Left colon (tissue), 2 donors: ENCODE results near the gene MCC. TPM values are rescaled to one million over a fixed set of nuclear protein-coding genes. Genes with fewer than 3 reads are reported as not detected.

Experiments
- ATAC-seq: fragments of 200-7000 bp; cut with Tn5 transposase; one replicate; pipeline ENCODE4 v1.9.1; 2020; ENCODE audit warnings: mild to moderate bottlenecking, moderate library complexity
- DNase-seq, 2 donors: peaks; one replicate each; pipeline ENCODE4 v3.0.0-alpha.2; 2020
- intact Hi-C, 2 donors: fragments of 100-400 bp; cut with DNase I in 1 of 2; cut with micrococcal nuclease in 1 of 2; formaldehyde crosslinking; loops; one replicate each; pipeline versions ENCODE4 v1.11.2 to v1.14.0; 2022; cut with DNase I, micrococcal nuclease
- total RNA-seq, 2 donors: library from RNA; stranded (reverse); fragmentation: NEBNext Ultra II Directional; extraction: Animal tissue kit (Norgen Biotek cat#: 25700); gene quantifications; one replicate each; pipeline ENCODE4 v1.2.1, GENCODE V29; 2021
- donor health status: DM: no; HTN: no; CAD: no.
- donor health status: DM: yes; HTN: yes; CAD: no.

The MCC gene
- total RNA-seq, 2 donors from 2014 or later = 1.9 to 4.3 TPM

DNA sequence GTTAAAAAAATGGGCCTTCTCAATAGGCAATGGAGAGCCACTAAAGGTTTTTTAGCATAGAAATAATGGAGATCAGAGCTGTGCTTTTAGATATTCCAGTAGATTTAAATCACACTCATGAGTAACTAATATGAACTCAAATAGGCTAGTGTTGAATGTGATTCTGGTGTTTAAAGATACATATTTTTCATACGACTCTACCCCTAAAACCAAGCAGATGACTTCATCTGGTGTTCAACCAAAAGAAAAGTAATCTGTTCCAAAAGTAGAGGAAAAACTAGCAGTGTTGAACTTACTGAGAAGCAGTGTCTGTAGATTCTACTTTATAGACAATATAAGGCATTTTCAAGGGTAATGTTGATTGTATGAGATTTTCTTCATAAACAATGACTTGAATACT lies 191.6 kb downstream of the MCC start:
- no peak for DNase-seq
- no peak for ATAC-seq
- intact Hi-C loops = no loop called here

DNA sequence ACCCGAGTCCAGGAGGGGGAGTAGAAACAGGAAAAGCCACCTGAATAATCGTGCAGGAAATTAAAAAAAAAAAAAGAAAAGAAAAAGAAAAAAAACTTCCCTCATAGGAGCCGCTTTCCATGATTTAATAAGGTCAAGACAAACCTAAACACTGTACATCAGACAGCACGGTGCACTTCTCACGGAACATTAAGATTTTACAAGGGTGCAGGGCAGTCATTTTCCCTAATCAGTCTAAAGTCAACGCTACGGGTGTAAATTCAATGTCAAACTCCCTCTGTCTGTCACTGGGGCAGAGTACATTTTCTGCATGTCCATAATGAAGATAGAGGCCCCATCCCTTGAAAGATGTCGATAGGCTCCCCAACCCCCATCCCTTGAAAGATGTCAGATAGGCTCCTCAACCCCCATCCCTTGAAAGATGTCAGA lies 193.1 kb downstream of the MCC start:
- ATAC-seq (peak; percentile 15), DNase-seq (no peak)
- intact Hi-C loops = no loop called here

DNA sequence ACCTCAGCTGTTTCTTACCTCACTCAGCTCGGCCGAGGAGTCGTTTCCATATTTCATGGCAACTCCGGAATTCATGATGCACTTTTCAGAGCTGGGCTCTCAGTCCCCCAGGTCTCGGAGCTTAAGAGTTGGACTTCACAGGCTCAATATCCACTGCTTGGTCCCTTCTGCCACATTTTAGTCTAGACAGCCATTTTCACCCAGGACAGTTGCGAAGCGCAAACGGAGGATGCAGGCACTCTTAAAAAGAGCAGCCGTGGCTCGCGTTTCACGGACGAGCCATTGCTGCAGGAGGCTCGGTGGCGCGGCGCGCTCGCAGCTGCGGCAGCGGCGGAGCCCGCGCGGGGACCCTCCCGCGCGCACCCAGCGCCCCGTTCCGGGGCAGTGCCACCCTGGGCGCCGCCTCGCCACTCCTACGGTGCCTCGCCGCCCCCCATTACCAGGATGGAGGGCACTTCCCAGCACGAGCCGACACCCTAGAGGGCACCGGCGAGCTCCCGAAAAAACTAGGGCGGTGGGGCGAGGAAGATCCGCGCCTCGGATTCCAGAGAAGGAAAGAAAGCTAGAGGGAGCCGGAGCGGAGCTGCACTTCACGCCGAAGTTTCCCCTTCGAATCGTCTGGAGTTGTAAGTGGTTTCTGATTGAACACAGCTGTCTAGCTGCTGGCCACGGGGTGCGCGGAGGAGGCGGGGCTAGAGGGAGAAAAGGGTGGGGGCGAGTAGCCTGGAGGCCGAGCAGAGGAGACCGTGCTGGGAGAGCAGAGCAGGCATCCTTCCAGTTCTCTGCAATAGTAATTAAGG lies 193.7 kb downstream of the MCC start:
- peak; percentile 80 to 81 for DNase-seq
- intact Hi-C loops = no loop called here
- ATAC-seq = peak; percentile 97

DNA sequence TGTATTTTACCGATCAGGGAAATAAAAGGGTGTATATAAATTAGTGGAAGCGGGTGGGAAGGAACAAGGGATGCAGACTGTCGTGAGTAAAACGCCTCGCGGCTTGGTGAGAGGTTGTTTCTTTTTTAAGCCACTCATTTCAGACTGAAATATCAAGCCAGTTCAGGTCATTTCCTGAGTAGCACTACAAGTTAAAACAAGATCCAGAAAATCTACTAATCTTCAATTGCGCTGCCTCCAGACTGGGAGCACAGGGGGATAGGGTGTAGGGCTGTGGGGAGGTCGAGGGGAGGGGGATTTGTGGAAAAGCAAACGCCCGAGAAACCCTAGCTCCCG lies 194.3 kb downstream of the MCC start:
- DNase-seq (no peak), ATAC-seq (peak; percentile 6)
- intact Hi-C loops = no loop called here

DNA sequence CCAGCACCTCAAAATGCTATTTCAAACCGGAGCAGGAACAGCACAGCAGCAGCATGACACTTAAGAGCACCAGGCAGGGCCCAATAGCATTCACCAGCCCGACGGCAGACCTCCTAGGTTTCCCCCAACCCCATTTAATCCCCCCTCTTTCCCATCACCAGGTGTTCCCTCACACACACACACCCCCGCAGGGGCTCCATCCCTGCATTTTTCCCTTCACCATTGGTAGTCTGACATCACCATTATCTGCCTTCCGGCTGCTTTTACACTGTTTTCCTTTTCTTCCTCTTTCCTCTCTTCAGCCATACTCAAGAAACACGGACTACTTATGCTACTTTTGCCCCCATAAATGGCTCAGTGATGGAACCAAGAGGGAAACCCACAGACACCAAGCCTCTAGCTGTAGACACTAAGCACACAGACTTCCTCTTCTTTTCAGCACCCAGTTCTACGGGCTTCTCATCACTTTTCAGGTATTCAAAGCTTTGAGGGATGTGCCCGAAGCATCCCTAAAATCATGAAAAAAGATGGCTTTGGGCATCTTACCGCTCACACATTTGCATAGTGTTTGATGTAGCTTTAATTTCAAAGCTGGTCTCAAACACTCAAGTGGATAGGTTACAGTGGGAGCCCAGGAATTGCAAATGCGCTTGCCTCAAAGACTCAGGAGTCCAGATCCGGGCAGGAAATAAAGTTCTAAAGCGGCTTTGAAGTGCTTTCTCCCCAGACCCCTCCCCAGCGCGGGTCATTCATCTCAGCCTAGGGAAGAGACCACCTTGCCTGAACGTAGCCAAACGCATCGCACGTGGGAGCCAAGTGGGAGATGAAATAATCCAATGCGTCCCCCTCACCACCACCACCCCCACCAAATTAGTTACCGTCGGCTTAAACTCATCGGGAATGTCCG lies 194.9 kb downstream of the MCC start:
- no peak for ATAC-seq
- intact Hi-C loops = no loop called here
- peak in 1 of 2 donors; percentile 25 for DNase-seq

DNA sequence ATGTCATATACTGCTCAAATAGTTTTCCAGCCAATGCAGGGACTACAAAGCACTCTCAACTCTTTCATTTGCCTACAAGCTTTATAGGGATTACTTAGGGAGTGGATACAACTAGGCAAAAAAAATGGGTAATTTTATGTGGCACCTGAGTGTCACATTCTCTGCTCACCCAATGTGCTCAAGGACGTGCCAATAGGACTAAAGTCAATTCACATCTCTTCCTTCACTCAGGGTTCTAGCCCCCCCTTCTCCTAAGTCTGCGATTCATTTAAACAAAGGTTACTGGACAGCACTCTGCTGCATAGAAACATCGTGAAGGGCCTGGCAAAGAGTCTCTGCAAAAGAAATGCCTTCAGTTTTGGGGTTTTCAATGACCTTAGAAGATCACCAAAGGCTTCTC lies 195.8 kb downstream of the MCC start:
- no peak for DNase-seq
- no peak for ATAC-seq
- intact Hi-C loops = no loop called here

DNA sequence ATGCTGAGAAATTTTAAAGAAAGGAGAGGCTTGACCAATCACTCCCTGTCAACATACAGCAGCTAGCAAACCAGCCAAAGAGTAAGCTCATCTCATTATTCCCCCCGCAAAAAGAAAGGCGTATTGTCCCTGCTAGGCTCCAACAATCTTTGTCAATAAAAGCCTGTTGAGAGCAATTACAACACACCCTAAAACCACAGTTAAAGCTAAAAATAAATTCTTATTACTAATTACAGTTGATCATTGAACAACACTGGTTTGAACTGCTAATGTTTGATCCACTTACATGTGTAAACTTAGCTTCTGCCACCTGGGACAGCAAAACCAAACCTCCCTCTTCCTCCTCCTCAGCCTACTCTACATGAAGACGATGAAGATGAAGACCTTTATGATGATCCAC lies 204.7 kb downstream of the MCC start:
- DNase-seq (no peak), ATAC-seq (no peak)
- intact Hi-C loops = no loop called here

DNA sequence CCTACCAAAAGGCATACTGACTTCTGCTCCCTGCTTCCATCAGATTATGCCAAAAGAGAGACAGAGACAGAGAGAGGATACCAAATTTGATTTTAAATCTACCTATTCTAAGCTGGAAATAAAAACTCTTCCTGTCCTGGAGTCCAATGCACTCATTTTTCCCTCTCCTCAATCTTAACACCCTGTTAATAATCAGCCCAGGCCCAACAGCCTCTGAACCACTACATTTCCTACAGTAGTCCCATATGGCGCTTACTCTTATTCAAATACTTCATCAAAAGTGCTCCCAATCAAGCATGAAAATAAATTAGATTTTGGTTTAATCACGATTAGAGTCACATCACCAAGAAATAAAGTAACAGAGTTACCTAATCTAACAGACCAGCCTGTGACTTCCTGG lies 205.8 kb downstream of the MCC start:
- intact Hi-C loops = no loop called here
- DNase-seq (no peak), ATAC-seq (no peak)

DNA sequence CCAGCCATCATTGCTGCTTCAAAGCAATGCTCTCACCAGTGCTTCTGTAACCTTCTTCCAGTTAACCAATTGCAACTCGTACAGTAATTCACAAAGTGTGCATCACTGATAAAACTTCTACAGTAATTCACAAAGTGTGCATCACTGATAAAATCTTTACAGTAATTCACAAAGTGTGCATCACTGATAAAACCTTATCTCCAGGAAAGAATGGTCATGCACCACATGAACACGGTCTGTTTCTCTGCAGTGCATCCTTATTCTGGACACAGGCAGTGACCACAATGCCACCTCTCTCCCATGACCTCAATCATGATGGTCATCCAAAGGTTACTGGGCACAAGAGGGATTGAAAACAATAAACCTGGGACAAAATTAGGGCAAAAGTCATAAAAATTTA lies 207.1 kb downstream of the MCC start:
- DNase-seq (no peak), ATAC-seq (no peak)
- intact Hi-C loops = no loop called here

DNA sequence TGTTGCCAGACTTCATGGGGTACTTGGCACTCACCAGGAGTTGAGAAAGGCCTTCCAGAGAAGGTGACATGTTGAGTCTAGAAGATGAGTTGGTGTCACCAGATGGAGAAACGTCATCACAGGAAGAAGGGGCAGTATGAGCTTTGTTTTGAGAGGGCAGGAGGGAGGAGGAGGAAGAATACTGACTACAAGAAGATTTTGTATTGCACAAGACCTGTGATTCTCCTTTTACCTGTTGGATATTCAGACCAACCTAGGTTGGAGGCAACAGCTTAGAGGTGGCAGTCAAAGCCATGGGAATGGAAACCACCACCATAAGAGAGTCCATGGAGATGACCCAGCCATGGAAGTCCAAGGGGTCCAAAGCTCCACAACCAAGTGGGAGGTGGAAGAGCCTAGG lies 207.7 kb downstream of the MCC start:
- no peak for DNase-seq
- intact Hi-C loops = no loop called here

DNA sequence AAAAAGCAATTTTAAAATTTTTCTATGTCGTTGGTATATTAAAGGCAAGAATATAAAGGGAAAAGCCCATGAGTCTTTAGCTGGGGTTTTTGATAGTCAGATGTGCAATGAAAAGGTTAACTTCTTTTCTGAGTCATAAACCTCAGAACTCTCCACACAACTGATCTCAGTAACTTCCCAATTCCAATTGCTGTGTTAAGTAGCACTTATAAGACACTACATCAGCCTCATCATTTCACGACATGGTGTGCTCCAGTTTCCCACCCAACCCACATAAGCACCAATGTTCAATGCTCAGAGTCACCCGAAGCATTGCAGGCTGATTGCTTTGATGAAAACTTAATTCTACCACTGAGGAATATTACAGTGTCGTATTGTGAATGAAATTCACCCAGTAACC lies 209.3 kb downstream of the MCC start:
- DNase-seq = no peak
- intact Hi-C loops = no loop called here
- ATAC-seq = no peak

More for the DNA sequence above, 207.7 kb downstream of the MCC start:
- ATAC-seq = no peak

DNA sequence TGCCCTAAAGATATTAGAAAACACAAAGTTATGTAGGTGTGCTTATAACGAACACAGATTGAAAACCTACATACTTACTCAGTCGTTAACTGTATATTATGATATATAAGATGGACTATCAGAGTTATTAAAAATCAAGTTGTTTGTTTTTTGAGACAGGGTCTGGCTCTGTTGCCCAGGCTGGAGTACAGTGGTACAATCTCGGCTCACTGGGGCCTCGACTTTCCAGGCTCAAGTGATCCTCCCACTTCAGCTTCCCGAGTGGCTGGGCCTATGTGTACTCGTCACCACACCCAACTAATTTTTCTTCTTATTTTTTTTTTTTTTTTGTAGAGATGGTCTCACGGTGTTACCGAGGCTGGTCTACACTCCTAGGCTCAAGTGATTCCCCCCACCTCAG lies 211.8 kb downstream of the MCC start:
- DNase-seq (no peak), ATAC-seq (no peak)
- intact Hi-C loops = no loop called here

DNA sequence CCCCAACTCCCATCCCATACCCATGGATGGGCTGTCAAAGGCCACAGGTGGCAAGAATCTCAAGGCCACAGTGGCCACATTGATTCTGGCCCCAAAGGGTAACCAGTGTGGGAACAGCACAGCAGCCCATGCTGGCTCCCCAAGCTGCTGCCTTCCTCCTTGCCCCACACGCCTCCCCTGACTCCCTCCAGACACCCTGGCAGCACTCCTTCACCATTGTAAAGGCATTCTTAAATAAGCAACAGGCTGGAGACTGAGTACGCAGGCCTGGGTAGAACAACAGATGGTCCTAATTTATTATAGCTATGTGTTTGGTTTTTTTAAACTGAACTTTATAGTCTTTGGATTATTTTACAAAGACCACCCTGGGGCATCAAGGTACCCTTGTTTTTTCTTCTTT lies 212.3 kb downstream of the MCC start:
- DNase-seq (no peak), ATAC-seq (no peak)
- intact Hi-C loops = no loop called here

DNA sequence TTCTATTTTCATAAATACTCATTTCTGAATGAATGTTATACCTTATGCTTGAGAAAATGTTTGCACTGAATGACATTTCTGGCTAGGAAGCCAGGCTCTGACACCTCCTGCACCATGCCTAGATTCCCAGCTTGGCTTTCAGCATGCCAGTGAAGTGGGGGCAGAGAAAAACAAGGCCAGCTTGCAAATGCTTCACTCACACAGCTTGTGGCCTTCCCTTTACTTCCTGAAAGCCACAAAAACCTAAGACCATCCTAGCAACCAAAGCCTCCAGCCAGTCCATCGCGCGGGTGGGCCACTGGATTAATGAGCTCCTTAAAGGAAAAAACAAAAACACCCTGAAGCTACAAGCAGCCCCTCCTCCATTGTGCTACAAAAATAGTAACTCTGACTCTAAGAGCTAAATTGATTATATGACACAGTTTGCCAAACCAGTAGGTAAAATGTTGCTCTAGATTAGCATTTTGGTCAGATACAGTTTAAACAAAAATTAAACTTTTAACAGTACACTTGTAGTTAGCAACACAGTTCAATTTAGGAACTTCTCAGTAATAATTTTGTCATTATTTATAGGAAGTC lies 213.3 kb downstream of the MCC start:
- DNase-seq (no peak), ATAC-seq (no peak)
- intact Hi-C loops = no loop called here

DNA sequence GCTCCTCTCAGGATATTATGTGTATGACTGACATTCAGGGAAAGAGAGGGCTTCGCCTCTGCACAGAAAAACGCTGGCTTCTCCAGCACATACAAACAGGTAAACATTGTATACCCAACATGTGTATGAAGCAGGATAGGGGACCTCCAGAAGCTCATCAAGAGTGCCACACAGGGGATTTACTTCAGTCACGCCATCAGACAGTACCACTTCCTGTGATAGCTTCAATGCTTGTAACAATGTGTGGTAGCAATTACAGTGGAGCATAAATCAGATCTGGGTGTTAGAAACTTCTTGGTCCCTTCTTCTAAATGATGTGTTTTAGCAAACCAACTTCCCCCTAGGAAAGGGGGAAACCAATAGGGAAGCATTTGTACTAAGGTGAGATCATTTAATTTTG lies 214.3 kb downstream of the MCC start:
- no peak for ATAC-seq
- intact Hi-C loops = no loop called here
- DNase-seq = no peak

DNA sequence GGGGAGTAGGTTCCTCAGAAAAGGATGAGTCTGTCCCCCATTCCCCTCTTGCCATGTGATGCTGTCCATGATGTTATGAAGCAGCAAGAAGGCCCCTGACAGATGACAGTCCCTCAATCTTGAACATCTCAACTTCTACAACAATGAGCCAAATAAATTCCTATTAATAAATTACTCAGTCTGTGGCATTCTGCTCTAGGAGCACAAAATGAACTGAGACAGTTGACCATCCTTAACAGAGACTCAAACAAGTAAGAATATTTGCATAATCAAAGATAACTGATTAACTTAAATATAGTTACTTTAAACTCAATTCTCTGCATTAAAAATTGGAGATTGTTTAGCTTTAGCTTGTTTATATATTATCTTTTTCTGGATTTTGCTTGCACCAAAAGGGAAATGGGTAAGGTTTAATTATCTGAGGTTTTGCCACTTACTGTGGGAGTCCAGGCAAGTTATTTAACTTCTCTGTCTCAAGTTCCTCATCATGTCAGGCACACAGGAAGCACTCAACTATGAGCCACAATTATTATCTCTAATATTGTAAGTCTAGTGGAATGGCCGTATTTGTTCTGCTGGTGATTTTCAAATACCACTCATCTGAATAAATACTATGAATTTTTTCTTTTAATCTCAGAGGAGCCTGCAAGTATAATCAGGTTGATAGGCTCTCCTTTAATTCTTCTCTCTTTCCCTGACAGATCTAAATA lies 216.4 kb downstream of the MCC start:
- ATAC-seq = no peak
- no peak for DNase-seq
- intact Hi-C loops = no loop called here

DNA sequence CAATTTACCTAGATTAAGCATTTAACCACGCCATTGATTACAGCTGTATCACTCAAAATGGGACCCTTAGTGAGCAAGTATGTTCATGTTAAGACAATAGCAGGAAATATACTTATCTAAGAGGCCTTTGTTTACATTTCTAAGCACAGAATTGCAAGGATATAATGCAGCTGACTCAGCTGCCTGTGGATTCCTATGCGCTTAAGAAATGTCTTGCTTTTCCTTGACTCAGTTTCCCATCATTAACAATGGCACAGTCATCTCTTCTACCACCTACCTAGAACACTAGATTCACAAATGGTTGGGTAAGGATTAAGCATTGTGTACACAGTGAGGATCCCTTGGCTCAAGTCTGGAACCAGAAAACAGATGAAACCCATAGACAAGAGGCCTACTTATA lies 217.2 kb downstream of the MCC start:
- intact Hi-C loops = no loop called here
- ATAC-seq (no peak), DNase-seq (no peak)

DNA sequence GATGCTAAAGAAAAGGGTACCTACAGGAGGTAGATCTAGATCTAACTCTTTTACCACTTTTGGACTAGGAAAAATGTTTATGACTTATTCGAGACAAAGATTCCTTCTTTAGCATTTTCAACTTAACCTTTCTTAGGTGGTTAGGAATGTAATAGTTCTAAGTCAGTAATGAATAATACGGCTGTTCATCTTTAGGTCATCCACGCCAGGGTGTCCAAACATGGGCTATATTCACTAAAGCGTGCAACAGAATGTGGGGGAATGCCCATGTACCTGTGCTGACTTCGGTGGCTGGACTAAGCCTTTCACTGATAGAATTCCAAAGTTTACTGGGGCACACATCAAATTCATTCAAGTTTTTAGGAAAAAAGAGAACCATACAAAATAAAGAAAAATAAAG lies 218.2 kb downstream of the MCC start:
- intact Hi-C loops = no loop called here
- ATAC-seq (no peak), DNase-seq (no peak)
